Effector CD4-positive, alpha-beta T cell (primary cell): ENCODE data around the gene FBXO31.

Source experiments
- DNase-seq: peaks from one replicate; pipeline ENCODE4 v3.0.0-alpha.2; 2020

Gene FBXO31

GRCh38 chr16:87361916-87362619, 21.5 kb downstream of the FBXO31 start:
- DNase-seq = no peak

- DNase-seq = no peak
These were observed 22.5 kb downstream of the FBXO31 start for GRCh38 chr16:87360862-87361610.

- DNase-seq = no peak
These were observed 24.5 kb downstream of the FBXO31 start for GRCh38 chr16:87359121-87359520.

GRCh38 chr16:87358696-87359095, 24.9 kb downstream of the FBXO31 start:
- DNase-seq = no peak

GRCh38 chr16:87358250-87358649, 25.3 kb downstream of the FBXO31 start:
- no peak for DNase-seq

- DNase-seq = no peak
These were observed 27.1 kb downstream of the FBXO31 start for GRCh38 chr16:87356491-87356853.

GRCh38 chr16:87353613-87354012, 30.0 kb downstream of the FBXO31 start:
- DNase-seq = no peak

GRCh38 chr16:87352818-87353217, 30.8 kb downstream of the FBXO31 start:
- no peak for DNase-seq

GRCh38 chr16:87351320-87351698, 32.3 kb downstream of the FBXO31 start:
- DNase-seq = no peak

GRCh38 chr16:87350681-87351319, 32.8 kb downstream of the FBXO31 start:
- DNase-seq = no peak

- DNase-seq = no peak
These were observed 33.5 kb downstream of the FBXO31 start for GRCh38 chr16:87350031-87350430.

GRCh38 chr16:87348616-87349157, 34.9 kb downstream of the FBXO31 start:
- no peak for DNase-seq

- DNase-seq = no peak
These were observed 35.5 kb downstream of the FBXO31 start for GRCh38 chr16:87347932-87348615.

GRCh38 chr16:87346517-87347060, 37.0 kb downstream of the FBXO31 start:
- no peak for DNase-seq

GRCh38 chr16:87345726-87346424, 37.7 kb downstream of the FBXO31 start:
- DNase-seq = no peak

- DNase-seq = peak; percentile 31
These were observed 38.5 kb downstream of the FBXO31 start for GRCh38 chr16:87344931-87345631.

GRCh38 chr16:87344165-87344930, 39.2 kb downstream of the FBXO31 start:
- DNase-seq = no peak

- DNase-seq = no peak
These were observed 39.9 kb downstream of the FBXO31 start for GRCh38 chr16:87343753-87344050.

GRCh38 chr16:87342978-87343752, 40.4 kb downstream of the FBXO31 start:
- DNase-seq = no peak

GRCh38 chr16:87342504-87342903, 41.1 kb downstream of the FBXO31 start:
- DNase-seq = no peak
